ENCODE data around the gene GALNT9. TPM values are rescaled to one million over a fixed set of nuclear protein-coding genes. Genes with fewer than 3 reads are reported as not detected.

Gene GALNT9
- total RNA-seq, 4 donors from 2014 or later: 10.9 to 52.7 (median 36.7) TPM; not detected in 1

DNA sequence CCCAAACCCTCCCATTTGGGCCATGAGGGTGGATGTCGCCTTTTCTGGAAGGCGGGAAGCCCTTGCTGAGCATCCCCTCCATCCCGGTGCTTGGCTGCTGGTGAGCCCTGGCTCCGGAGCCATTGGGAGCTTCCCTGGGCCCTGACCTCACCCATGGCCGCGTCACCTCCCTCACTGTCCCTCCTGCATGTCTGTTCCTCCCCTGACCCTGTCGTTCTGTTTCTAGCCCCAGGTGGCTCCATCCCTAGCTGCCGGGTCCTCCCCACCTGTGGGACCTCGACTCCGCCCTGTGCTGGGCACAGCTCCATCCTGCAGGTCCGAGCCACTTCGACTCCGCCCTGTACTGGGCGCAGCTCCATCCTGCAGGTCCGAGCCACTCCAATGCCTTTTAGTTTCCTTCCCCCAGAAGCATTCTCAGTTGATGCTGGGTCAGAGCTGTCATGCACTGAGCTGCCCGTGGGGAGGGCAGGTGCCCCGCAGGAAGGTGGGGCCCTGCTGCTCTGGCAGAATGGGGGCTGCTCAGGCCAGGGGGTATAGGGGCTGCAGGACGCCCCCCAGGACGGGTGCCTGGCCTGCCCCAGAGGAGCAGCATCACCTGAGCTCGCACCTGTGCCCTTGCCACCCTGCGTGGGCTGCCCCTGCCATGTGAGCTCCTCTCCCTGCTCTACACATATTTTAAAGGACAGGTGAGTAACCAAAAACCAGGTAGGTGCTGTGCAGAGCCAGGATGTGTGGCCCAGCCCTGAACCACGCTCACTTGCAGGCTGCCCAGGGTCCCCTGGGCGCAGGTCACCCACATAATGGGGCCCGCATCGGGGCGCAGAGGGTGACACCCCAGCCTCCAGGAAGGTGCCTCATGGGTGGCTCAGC is 166.1 kb downstream of the GALNT9 start:
- TF ChIP-seq, protein P1, sequence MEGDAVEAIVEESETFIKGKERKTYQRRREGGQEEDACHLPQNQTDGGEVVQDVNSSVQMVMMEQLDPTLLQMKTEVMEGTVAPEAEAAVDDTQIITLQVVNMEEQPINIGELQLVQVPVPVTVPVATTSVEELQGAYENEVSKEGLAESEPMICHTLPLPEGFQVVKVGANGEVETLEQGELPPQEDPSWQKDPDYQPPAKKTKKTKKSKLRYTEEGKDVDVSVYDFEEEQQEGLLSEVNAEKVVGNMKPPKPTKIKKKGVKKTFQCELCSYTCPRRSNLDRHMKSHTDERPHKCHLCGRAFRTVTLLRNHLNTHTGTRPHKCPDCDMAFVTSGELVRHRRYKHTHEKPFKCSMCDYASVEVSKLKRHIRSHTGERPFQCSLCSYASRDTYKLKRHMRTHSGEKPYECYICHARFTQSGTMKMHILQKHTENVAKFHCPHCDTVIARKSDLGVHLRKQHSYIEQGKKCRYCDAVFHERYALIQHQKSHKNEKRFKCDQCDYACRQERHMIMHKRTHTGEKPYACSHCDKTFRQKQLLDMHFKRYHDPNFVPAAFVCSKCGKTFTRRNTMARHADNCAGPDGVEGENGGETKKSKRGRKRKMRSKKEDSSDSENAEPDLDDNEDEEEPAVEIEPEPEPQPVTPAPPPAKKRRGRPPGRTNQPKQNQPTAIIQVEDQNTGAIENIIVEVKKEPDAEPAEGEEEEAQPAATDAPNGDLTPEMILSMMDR (IDR thresholded peaks at IDR 0.05): no peak
- ATAC-seq (ENCODE audit: low FRiP score) (peak; percentile 19), DNase-seq (ENCODE audit: low spot score) (no peak)

DNA sequence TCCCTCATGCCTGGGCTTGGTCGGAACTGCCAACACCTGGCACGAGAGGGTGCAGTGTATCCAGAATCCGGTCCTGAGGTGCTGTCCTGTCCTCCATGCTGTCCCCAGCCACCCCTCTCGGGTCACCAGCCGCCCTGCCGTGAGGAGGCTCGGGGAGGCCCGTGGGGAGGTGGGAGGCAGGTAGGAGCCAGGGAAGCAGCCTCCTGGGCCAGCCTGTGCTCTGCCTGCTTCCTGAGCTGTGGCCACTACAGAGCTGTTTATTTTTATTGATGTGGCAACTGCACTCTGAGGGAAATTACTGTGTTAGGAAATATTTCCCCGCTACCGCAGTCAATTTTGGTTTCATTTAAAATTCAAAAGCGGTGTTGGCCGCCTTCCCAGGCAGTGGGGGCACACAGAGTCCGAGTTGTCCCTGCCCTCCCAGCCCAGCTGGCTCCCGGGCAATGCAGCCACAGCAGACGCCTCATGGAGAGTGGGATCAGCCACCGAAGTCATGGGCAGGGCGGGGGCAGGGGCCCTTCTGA is 166.8 kb downstream of the GALNT9 start:
- peak; percentile 31 for ATAC-seq (ENCODE audit: low FRiP score)
- no peak for DNase-seq (ENCODE audit: low spot score)
- TF ChIP-seq, protein P1 (IDR thresholded peaks at IDR 0.05): no peak

DNA sequence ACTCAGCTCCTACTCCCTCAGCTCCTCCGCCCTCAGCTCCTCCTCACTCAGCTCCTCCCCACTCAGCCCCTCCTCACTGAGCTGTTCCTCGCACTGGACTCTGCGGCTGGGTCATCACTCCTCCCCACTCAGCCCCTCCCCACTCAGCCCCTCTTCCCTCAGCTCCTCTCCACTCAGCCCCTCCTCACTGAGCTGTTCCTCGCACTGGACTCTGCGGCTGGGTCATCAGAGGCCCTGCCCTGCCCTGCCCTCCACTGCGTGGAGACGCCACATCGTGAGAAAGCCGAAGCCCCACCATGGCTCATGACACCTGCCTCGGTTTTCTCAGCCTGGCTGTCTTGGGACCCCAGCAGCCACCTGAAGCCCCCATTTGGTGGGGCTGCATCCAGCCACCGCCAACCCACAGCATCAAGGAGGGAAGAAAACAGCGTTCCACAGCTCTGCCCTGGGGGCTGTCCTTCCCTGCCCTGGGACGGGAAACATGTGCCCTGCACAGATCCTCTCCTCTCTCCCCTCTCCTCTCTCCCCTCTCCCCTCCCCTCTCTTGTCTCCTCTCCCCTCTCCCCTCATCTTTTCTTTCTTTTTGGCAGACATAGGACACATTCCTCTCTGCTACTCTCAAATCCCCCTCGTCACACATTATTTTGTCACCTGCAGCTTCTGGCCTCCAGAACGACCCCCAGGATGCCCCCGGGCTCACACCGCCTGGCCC is 167.4 kb downstream of the GALNT9 start:
- peak; percentile 5 for ATAC-seq (ENCODE audit: low FRiP score)
- TF ChIP-seq, protein P1 (IDR thresholded peaks at IDR 0.05): no peak
- DNase-seq (ENCODE audit: low spot score): no peak

DNA sequence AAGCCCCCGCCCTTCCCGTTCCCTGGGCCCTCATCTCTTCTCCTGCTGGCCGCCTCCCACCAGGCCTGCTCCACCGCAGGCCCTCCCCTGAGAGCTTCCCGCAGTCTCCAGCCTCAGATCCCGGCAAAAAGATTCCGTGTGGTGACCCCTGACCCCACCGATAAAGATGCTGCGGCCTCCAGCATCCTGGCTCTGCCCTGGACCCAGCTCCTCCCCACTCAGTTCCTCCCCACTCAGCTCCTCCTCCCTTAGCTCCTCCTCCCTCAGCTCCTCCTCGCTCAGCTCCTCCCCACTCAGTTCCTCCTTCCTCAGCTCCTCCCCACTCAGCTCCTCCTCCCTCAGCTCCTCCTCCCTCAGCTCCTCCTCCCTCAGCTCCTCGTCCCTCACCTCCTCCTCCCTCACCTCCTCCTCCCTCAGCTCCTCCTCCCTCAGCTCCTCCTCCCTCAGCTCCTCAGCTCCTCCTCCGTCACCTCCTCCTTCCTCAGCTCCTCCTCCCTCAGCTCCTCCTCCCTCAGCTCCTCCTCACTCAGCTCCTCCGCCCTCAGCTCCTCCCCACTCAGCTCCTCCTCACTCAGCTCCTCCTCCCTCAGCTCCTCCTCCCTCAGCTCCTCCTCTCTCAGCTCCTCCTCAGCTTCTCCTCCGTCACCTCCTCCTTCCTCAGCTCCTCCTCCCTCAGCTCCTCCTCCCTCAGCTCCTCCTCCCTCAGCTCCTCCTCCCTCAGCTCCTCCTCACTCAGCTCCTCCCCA is 168.2 kb downstream of the GALNT9 start:
- DNase-seq (ENCODE audit: low spot score) (no peak), ATAC-seq (ENCODE audit: low FRiP score) (no peak)
- TF ChIP-seq, protein P1 (IDR thresholded peaks at IDR 0.05): no peak

DNA sequence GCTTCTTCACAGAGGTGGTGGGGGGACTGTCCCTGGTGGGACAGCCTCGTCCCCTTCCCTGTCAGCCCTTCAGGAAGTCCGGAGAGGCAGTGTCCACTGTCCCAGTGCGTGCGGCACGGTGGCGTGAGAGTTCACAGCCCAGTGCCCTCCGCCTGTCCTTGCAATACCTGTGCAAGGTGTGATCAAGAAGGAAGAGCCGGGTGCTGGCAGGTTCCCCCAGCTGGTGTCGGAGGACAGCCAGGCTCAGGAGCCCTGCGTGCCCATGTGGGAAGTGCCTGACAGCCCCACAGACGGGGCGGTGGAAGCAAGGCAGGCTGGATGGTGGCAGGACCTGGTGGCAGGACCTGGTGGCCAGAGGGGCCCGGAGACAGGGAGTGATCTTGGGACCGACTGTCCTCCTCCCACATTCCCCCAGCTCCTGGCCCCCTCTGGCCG is 168.8 kb downstream of the GALNT9 start:
- TF ChIP-seq, protein P1 (IDR thresholded peaks at IDR 0.05): no peak
- DNase-seq (ENCODE audit: low spot score) (no peak), ATAC-seq (ENCODE audit: low FRiP score) (no peak)

DNA sequence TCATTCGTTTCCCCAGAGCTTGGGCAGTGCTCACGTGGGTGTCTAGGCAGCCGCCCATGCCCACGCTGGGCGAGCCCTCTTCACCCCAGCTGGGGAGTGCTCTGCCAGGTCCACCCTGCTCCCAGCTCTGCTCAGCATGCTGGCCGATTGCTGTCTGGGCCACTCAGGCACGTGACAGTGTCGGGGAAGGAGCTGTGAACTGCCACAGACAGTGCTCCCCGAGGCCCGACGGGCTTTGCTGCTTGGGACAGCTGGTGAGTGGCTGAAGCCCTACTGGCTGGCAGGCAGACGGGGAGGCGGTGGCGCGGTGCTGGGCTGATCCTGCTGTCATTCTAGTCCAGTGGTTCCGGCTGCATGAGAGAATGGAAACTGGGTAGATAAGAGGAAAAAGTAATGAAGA is 169.4 kb downstream of the GALNT9 start:
- DNase-seq (ENCODE audit: low spot score) (no peak), ATAC-seq (ENCODE audit: low FRiP score) (no peak)
- TF ChIP-seq, protein P1 (IDR thresholded peaks at IDR 0.05): no peak

Measured in omental fat pad (tissue), 4 donors.